GM10266 (cell line): Measurements from ENCODE around the gene SCARB2.

Experiments used
- DNase-seq: peaks from one replicate; pipeline ENCODE4 v3.0.0; 2012; ENCODE audit errors: extremely low spot score
- CTCF ChIP-seq: IDR thresholded peaks from 2 replicates; pipeline ENCODE4 v1.5.1; 2012; ENCODE audit warnings: mild to moderate bottlenecking, low read depth; ENCODE audit not compliant: control insufficient read depth, insufficient read depth; ENCODE audit errors: missing control alignments

Gene SCARB2

GRCh38 chr4:76208005-76208765 is 5.4 kb downstream of the SCARB2 start:
- TF ChIP-seq CTCF, result no peak
- no peak for DNase-seq

GRCh38 chr4:76207549-76207948 is 6.1 kb downstream of the SCARB2 start:
- TF ChIP-seq CTCF, result no peak
- no peak for DNase-seq

GRCh38 chr4:76206222-76206942 is 7.2 kb downstream of the SCARB2 start:
- no peak for DNase-seq
- TF ChIP-seq CTCF, result no peak

- no peak for DNase-seq
- TF ChIP-seq CTCF, result no peak
These were observed 8.1 kb downstream of the SCARB2 start for GRCh38 chr4:76205476-76205875.

GRCh38 chr4:76204936-76205335 is 8.7 kb downstream of the SCARB2 start:
- no peak for DNase-seq
- TF ChIP-seq CTCF, result no peak

GRCh38 chr4:76203541-76203940 is 10.1 kb downstream of the SCARB2 start:
- no peak for TF ChIP-seq CTCF
- DNase-seq, result no peak

- TF ChIP-seq CTCF, result no peak
- DNase-seq, result no peak
These were observed 12.3 kb downstream of the SCARB2 start for GRCh38 chr4:76201276-76201675.
